HG03103 (cell line): ENCODE measurements around the gene KISS1.

ENCODE experiments used
- ATAC-seq: cut with Tn5 transposase; IDR thresholded peaks from one replicate; pipeline ENCODE4 v1.9.1; 2021; ENCODE audit warnings: low read depth; ENCODE audit not compliant: unreplicated experiment

KISS1 gene

DNA sequence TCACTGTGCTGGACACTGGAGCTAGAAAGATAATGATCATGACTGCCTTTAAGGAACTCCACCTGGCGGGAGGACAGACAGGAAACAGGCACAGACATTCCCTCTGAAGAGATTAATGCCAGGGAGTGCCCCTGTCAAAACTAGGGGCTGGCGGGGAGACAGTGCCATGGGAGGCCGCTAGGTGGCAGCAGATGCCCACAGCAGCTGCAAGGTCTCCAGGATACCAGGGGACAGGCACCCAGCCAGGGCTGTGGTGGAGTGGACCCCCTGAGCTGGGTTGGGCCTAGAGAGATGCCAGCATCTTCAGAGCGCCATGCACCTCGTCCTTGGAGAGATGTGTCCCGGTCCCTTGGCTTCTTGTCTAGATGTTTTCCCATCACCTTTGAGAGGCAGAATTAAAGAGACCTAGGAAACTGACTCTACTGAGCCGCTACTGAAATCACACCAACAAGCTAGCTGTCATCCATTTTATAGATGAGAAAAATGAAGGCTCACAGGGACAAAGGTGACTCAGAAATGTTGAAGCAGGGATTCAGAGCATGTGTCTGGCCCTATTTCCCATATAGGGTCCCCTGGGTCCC lies 33.7 kb downstream of the KISS1 start:
- peak; percentile 60 for ATAC-seq

- no peak for ATAC-seq
These were observed 34.4 kb downstream of the KISS1 start for GRCh38 chr1:204161609-204162493.

DNA sequence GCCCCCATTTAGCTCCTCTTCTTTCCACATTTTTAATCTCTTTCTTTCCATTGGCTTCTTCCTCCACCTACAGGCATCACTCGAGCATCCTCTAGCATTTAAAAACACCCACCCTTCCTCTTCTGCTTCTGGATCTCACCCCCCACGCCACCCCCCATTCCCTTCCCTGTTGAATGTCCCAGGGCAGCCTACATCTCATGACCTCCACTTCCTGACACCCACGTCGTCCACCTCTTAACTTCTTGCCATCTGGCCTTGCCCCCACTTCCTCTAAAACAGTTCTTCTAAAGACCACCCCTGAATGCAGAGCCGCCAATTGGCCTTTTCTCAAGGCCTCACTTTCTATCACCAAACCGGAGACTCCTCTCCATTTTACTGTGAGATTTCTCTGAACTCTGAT lies 38.3 kb downstream of the KISS1 start:
- ATAC-seq, result no peak

- no peak for ATAC-seq
These were observed 40.4 kb downstream of the KISS1 start for GRCh38 chr1:204155881-204156280.

DNA sequence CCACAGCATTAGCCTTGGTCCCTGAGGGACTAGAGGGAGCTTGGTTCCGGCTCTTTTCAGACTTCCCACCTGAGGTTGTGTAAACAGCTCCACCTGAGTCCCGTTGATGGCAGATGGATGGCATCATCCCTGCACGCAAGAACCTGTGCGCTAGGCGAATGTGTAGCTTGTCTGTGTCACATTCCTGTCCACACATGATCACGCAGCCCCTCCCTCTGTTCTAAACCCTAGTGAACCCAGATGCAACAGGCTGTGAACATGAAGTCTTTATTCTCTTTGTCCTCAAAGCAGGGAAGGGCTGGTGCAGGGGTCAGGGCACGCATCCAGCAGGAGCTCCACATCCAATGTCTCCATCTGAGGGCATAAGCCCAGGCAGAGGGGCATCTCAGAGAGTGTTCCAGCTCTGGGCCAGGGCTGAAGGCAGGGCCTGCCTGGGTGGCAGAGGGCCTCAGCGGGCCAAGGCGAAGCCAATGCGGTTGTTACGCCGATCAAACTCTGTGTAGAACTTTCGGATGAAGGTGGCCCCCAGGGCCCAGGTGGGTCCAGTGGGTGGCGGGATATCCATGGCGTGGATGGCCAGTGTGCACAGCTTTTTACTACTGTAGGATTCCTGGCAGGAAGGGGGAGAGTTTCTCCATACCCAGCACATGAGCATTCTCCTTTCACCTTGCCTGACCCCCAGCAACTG lies 41.6 kb downstream of the KISS1 start:
- ATAC-seq, result no peak

DNA sequence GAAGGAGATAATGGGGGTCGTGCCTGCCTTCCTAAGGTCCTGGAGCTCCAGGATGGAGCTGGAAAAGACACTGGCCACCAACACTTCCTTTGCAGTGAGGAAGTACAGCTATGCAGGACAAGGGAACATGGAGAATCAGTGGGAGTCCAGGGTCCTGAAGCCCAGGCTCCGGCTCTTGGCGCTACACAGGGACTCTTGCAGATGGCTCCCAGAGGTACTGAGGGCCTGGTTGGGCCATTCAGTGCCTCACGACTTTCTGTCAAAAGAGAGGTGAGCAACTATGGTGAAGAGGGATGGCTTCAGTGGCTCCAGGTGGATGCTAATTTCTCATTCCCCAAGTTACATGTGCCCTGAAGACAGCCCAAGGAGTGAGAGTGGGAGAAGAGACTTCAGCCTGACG lies 42.6 kb downstream of the KISS1 start:
- no peak for ATAC-seq

- ATAC-seq, result no peak
These were observed 43.8 kb downstream of the KISS1 start for GRCh38 chr1:204152310-204153044.

DNA sequence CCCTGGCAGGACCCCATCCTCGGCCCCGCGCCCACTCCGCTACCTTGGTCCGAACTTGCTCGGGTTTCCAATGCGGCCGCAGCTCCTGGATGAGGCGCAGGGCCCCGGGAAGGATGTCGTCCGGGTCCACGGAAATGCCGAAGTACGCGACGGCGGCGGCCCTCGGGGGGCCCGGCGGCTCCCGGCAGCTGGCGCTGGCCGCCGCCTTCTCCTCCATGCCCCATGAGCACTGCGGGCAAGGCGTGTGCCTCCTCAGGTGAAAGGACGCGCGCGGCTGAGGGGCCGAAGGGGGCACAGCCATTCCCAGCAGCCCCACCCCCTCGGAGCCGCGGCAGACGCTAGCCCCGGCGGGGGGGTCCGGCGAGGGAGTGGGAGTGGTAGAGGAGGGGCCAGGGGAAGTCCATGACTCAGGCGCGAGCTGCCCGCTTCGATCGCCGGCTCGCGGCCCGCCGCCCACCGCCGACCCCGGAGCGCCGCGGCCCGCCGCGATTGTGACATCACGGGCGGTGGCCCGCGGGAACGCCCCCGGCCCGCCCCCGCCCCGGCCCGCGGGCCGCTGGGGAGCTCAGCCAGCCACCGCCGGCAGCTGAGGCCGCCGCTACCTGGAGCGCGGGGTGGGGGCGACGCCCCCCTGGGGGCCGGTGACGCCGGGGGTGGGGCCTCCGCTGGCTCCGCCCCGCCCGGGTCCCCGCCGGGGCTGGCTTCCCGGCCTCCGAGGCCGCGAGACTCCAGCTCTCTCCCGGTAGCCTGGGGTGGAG lies 44.6 kb downstream of the KISS1 start, which contains the start of gene ETNK2:
Gene ETNK2, minus strand, starts transcription at position 493 of the 758 bp plus-strand sequence. Its CDS starts 192 bp downstream, at position 301.
- no peak for ATAC-seq

DNA sequence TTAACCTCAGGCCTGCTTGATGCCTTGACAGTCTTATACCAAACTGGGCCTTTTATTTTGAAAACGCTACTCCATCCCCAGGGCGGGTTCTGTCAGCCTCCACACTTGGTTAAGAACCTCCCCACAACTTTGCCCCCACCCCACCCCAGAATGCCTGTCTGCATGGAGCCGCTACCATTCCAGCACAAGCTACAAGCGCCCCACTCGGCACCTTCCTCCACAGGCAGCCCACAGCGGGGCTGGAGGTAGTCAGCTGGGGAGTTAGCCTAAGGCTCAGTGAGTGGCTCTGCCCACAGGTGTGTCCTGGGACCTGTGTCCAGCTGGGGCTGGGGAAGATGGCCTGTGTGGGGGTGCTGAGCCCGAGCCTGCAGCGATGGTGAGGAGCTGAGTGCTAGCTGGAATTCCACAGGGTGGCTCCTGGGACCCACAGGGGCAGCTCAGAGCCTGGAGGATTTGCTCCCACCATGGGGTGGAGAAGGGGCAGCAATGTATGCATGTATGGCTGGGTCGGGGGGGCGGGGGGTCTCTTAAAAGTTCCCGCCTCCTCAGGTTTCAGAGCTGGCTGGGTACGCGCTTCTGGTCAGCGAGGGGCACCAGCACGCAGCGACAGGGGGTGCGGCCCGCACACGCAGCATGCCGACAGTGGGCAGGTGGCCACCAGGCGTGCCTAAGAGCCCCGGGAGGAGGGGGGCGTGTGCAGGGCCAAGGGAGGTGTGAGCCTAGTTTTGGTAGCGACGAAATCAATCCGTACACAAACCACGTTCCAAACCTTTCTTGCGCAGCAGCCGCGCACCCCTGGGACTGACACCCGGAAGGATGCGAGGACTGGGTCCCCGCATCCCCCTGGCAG lies 45.4 kb downstream of the KISS1 start:
- no peak for ATAC-seq

DNA sequence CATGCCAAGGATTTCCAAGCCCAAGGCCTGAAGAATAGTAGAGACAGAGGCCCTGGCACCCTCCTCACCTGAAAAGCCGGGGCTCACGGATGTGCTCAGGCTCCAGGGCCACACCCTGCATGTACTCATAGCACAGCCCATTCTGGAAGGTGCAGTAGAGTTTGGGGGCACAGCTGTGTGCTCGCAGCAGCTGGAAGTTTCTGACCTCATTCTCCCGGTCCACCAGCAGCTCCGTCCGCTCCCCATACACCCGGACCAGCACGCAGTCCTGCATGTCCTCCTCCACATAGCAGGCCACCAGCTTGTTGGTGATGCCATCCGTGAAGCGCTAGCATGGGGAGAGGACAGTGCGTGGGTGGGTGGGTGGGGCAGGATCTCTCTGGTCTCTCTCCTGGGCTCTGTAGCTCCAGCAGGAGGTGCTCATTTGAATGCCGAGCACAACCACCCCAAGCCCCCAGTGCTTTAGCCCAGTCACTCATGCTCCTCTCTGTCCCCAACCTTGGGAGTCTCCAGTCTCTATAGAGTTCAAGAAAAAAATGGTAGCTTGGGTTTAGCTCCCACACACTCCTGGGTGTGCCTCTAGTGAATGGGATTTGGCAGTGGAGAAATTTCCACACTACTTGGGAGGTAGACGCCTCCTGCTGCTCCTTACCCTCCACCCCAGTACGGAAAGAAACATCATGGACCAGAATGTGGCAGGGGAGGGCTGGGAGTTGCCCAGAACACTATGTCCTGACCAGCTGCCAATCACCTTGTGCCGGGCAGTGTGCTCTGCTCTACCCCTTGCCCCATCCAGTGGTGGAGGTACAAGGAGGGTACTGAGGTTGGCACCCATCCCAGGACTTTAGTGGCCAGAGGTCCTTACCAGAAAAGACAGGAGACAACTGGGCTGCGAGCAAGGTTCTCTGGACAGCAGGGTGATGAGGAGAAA lies 46.4 kb downstream of the KISS1 start:
- ATAC-seq, result no peak

- no peak for ATAC-seq
These were observed 47.2 kb downstream of the KISS1 start for GRCh38 chr1:204149107-204149506.

GRCh38 chr1:204147406-204148383 lies 48.6 kb downstream of the KISS1 start:
- no peak for ATAC-seq

- no peak for ATAC-seq
These were observed 49.3 kb downstream of the KISS1 start for GRCh38 chr1:204146965-204147364.

DNA sequence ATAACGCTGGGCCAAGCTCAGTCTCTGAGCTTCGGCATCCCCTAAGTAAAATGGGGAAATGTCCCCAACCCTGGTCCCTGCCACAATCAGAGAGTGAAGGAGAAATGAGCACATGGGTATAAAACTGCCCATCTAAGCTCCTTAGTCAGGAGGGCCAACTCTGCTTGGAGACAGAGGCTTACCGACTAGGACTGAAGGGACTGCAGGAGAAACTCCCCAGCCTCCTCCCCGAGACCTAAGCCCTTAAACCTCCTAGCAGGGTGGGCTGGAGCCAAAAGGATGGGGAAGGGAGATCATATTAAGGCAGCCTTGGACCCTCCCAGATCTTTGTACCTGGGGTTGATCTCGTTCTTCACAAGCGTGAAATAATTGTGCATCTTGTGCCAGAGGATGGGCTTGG lies 50.0 kb downstream of the KISS1 start:
- no peak for ATAC-seq

- ATAC-seq, result no peak
These were observed 51.2 kb downstream of the KISS1 start for GRCh38 chr1:204145033-204145504.

GRCh38 chr1:204143276-204144041 lies 52.8 kb downstream of the KISS1 start:
- no peak for ATAC-seq
